WTC11 (cell line): ENCODE data around the gene LSM3. TPM values are rescaled to one million over a fixed set of nuclear protein-coding genes. Genes with fewer than 3 reads are reported as not detected.

Experiments used
- ATAC-seq: fragments of 200-7000 bp; cut with Tn5 transposase; 2 replicates; pipeline ENCODE4 v1.10.0; 2021; ENCODE audit warnings: mild to moderate bottlenecking, moderate library complexity
- CTCF ChIA-PET: fragments of 300-600 bp; sonication (Branson Sonifier 250); formaldehyde crosslinking; loops from one replicate; lab custom pipeline; 2021; ENCODE audit warnings: antibody characterized with exemption; lab: Charles Lee
- POLR2A ChIA-PET: fragments of 350-600 bp; sonication (Branson Sonifier 250); formaldehyde crosslinking; loops from one replicate; lab custom pipeline; 2021; ENCODE audit warnings: antibody characterized with exemption; lab: Charles Lee
- DNase-seq: peaks from one replicate; pipeline ENCODE4 v3.0.0; 2021; ENCODE audit warnings: low spot score
- H3K27ac Mint-ChIP-seq: 2 replicates; pipeline ENCODE4 v1.8.0; 2021; ENCODE audit warnings: mixed read lengths
- H3K27me3 Mint-ChIP-seq: 2 replicates; pipeline ENCODE4 v1.8.0; 2021; ENCODE audit warnings: low read depth, mild to moderate bottlenecking, moderate library complexity, mixed read lengths
- H3K36me3 Mint-ChIP-seq: 2 replicates; pipeline ENCODE4 v1.8.0; 2021; ENCODE audit warnings: mixed read lengths
- H3K4me1 Mint-ChIP-seq: 2 replicates; pipeline ENCODE4 v1.8.0; 2022; ENCODE audit warnings: mixed read lengths
- H3K4me3 Mint-ChIP-seq: 2 replicates; pipeline ENCODE4 v1.8.0; 2021; ENCODE audit warnings: mild to moderate bottlenecking, moderate library complexity, mixed read lengths
- H3K9me3 Mint-ChIP-seq: 2 replicates; pipeline ENCODE4 v1.8.0; 2021; ENCODE audit warnings: mixed read lengths
- CREB1 ChIP-seq: sonication (generic); formaldehyde crosslinking; IDR thresholded peaks from 2 replicates; pipeline ENCODE4 v1.8.0; 2023; ENCODE audit warnings: mild to moderate bottlenecking, missing genetic modification reagents
- FOXJ3 ChIP-seq: sonication (generic); formaldehyde crosslinking; IDR thresholded peaks from 2 replicates; pipeline ENCODE4 v1.9.0; 2021; ENCODE audit warnings: missing genetic modification reagents, mild to moderate bottlenecking, borderline replicate concordance
- NR1H2 ChIP-seq: sonication (generic); formaldehyde crosslinking; IDR thresholded peaks from 2 replicates; pipeline ENCODE4 v1.9.0; 2021; ENCODE audit warnings: mild to moderate bottlenecking, moderate library complexity, missing genetic modification reagents
- NR3C1 ChIP-seq: sonication (generic); formaldehyde crosslinking; conservative IDR thresholded peaks from 2 replicates; pipeline ENCODE4 v1.8.1; 2023; ENCODE audit warnings: low read depth, mild to moderate bottlenecking, missing genetic modification reagents
- RORB ChIP-seq: fragments of 250-450 bp; sonication (Bioruptor Pico); IDR thresholded peaks from 2 replicates; pipeline ENCODE4 v1.9.0; 2021; ENCODE audit warnings: mild to moderate bottlenecking
- SOX15 ChIP-seq: fragments of 250-450 bp; sonication (Bioruptor Pico); IDR thresholded peaks from 2 replicates; pipeline ENCODE4 v1.9.0; 2021; ENCODE audit warnings: mild to moderate bottlenecking
- TEAD1 ChIP-seq: sonication (generic); formaldehyde crosslinking; IDR thresholded peaks from 2 replicates; pipeline ENCODE4 v1.8.0; 2022; ENCODE audit warnings: mild to moderate bottlenecking, missing genetic modification reagents
- ZBTB21 ChIP-seq: sonication (generic); formaldehyde crosslinking; IDR thresholded peaks from 2 replicates; pipeline ENCODE4 v1.8.1; 2023; ENCODE audit warnings: mild to moderate bottlenecking, missing genetic modification reagents, borderline replicate concordance
- ZNF121 ChIP-seq: sonication (generic); formaldehyde crosslinking; IDR thresholded peaks from 2 replicates; pipeline ENCODE4 v1.8.0; 2023; ENCODE audit warnings: missing genetic modification reagents
- ZNF263 ChIP-seq: sonication (generic); formaldehyde crosslinking; IDR thresholded peaks from 2 replicates; pipeline ENCODE4 v1.8.1; 2022; ENCODE audit warnings: low read depth, mild to moderate bottlenecking, moderate library complexity, missing genetic modification reagents
- total RNA-seq: library from RNA; stranded (reverse); gene quantifications from 3 replicates; pipeline ENCODE4 v1.2.3, GENCODE V29; 2021
- TF ChIP-seq, protein P1 (sequence below): fragments of 250-450 bp; sonication (Bioruptor Pico); IDR thresholded peaks from 2 replicates; pipeline ENCODE4 v1.9.0; 2021; ENCODE audit warnings: mild to moderate bottlenecking, borderline replicate concordance
- TF ChIP-seq, protein P2 (sequence below): sonication (generic); formaldehyde crosslinking; IDR thresholded peaks from 2 replicates; pipeline ENCODE4 v1.8.1; 2022; ENCODE audit warnings: missing genetic modification reagents, borderline replicate concordance
- TF ChIP-seq, protein P3 (sequence below): sonication (generic); formaldehyde crosslinking; IDR thresholded peaks from 2 replicates; pipeline ENCODE4 v1.8.1; 2023; ENCODE audit warnings: mild to moderate bottlenecking, moderate library complexity, missing genetic modification reagents
- TF ChIP-seq, protein P4 (sequence below): sonication (generic); formaldehyde crosslinking; IDR thresholded peaks from 2 replicates; pipeline ENCODE4 v1.8.1; 2023; ENCODE audit warnings: mild to moderate bottlenecking, missing genetic modification reagents
- TF ChIP-seq, protein P5 (sequence below): sonication (generic); formaldehyde crosslinking; IDR thresholded peaks from 2 replicates; pipeline ENCODE4 v1.8.1; 2023; ENCODE audit warnings: mild to moderate bottlenecking, missing genetic modification reagents, moderate library complexity

Gene LSM3
- total RNA-seq, 1 experiment from 2014 or later, result 21.4 TPM

DNA sequence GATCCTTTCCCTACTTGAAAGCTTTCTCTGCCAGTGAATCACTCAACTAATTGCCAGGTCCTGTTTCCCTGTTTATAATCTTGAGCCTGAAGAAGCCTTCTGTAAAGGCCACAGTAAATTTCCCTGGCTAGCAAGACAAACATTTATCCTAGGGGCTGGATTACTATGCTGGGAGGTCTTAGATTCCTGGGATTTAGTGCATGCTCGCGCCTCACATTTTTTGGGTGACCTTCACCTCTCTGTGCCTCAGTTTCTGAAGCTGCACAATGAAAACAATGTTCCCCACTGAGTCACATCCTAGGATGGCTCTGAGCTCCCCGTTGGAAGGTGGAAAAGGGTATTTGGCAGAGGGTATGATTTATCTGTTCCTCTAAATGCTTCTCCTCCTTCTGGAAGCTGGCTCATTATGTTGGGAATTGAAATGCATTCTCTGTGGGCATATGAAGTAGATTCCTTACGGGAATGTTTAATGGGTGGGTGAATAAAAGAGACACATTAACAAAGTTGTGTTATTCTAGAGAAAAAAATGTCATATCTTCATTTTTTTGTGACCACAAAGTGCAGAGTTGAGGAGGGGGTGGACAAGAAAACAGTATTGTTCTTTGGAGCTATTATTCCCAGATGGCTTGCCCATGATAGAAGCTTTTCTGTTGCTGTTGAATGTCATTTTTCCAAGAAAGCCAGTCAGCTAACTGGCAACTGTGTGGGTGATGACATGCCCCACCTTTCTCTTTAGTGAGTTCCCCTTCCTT is 32.4 kb downstream of the LSM3 start:
- H3K4me3 Mint-ChIP-seq, result no peak overlapping the region
- no peak for TF ChIP-seq ZNF121 (CRISPR knock-in tag)
- TF ChIP-seq, protein P1, sequence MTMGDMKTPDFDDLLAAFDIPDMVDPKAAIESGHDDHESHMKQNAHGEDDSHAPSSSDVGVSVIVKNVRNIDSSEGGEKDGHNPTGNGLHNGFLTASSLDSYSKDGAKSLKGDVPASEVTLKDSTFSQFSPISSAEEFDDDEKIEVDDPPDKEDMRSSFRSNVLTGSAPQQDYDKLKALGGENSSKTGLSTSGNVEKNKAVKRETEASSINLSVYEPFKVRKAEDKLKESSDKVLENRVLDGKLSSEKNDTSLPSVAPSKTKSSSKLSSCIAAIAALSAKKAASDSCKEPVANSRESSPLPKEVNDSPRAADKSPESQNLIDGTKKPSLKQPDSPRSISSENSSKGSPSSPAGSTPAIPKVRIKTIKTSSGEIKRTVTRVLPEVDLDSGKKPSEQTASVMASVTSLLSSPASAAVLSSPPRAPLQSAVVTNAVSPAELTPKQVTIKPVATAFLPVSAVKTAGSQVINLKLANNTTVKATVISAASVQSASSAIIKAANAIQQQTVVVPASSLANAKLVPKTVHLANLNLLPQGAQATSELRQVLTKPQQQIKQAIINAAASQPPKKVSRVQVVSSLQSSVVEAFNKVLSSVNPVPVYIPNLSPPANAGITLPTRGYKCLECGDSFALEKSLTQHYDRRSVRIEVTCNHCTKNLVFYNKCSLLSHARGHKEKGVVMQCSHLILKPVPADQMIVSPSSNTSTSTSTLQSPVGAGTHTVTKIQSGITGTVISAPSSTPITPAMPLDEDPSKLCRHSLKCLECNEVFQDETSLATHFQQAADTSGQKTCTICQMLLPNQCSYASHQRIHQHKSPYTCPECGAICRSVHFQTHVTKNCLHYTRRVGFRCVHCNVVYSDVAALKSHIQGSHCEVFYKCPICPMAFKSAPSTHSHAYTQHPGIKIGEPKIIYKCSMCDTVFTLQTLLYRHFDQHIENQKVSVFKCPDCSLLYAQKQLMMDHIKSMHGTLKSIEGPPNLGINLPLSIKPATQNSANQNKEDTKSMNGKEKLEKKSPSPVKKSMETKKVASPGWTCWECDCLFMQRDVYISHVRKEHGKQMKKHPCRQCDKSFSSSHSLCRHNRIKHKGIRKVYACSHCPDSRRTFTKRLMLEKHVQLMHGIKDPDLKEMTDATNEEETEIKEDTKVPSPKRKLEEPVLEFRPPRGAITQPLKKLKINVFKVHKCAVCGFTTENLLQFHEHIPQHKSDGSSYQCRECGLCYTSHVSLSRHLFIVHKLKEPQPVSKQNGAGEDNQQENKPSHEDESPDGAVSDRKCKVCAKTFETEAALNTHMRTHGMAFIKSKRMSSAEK (CRISPR knock-in tag), result no peak
- no peak for TF ChIP-seq NR3C1 (CRISPR knock-in tag)
- no peak for TF ChIP-seq ZNF263 (CRISPR knock-in tag)
- TF ChIP-seq SOX15 (CRISPR knock-in tag), result no peak
- TF ChIP-seq, protein P2, sequence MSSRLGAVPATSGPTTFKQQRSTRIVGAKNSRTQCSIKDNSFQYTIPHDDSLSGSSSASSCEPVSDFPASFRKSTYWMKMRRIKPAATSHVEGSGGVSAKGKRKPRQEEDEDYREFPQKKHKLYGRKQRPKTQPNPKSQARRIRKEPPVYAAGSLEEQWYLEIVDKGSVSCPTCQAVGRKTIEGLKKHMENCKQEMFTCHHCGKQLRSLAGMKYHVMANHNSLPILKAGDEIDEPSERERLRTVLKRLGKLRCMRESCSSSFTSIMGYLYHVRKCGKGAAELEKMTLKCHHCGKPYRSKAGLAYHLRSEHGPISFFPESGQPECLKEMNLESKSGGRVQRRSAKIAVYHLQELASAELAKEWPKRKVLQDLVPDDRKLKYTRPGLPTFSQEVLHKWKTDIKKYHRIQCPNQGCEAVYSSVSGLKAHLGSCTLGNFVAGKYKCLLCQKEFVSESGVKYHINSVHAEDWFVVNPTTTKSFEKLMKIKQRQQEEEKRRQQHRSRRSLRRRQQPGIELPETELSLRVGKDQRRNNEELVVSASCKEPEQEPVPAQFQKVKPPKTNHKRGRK, result no peak
- no peak for TF ChIP-seq RORB (CRISPR knock-in tag)
- TF ChIP-seq, protein P3, sequence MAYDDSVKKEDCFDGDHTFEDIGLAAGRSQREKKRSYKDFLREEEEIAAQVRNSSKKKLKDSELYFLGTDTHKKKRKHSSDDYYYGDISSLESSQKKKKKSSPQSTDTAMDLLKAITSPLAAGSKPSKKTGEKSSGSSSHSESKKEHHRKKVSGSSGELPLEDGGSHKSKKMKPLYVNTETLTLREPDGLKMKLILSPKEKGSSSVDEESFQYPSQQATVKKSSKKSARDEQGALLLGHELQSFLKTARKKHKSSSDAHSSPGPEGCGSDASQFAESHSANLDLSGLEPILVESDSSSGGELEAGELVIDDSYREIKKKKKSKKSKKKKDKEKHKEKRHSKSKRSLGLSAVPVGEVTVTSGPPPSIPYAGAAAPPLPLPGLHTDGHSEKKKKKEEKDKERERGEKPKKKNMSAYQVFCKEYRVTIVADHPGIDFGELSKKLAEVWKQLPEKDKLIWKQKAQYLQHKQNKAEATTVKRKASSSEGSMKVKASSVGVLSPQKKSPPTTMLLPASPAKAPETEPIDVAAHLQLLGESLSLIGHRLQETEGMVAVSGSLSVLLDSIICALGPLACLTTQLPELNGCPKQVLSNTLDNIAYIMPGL (CRISPR knock-in tag), result no peak
- TF ChIP-seq TEAD1, result no peak
- no peak for TF ChIP-seq CREB1
- TF ChIP-seq NR1H2 (CRISPR knock-in tag), result no peak
- TF ChIP-seq, protein P4, sequence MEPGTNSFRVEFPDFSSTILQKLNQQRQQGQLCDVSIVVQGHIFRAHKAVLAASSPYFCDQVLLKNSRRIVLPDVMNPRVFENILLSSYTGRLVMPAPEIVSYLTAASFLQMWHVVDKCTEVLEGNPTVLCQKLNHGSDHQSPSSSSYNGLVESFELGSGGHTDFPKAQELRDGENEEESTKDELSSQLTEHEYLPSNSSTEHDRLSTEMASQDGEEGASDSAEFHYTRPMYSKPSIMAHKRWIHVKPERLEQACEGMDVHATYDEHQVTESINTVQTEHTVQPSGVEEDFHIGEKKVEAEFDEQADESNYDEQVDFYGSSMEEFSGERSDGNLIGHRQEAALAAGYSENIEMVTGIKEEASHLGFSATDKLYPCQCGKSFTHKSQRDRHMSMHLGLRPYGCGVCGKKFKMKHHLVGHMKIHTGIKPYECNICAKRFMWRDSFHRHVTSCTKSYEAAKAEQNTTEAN (CRISPR knock-in tag), result no peak
- no peak for TF ChIP-seq ZBTB21 (CRISPR knock-in tag)
- TF ChIP-seq, protein P5, sequence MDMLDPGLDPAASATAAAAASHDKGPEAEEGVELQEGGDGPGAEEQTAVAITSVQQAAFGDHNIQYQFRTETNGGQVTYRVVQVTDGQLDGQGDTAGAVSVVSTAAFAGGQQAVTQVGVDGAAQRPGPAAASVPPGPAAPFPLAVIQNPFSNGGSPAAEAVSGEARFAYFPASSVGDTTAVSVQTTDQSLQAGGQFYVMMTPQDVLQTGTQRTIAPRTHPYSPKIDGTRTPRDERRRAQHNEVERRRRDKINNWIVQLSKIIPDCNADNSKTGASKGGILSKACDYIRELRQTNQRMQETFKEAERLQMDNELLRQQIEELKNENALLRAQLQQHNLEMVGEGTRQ (CRISPR knock-in tag), result no peak
- TF ChIP-seq FOXJ3 (CRISPR knock-in tag), result no peak
- H3K9me3 Mint-ChIP-seq, result no peaks in the 10 kb centered on the region
- no peak overlapping the region for H3K27ac Mint-ChIP-seq
- 0 out of 2 replicates have a peak, but pooled peaks cover 8% of the 10 kb centered on the region for H3K4me1 Mint-ChIP-seq
- CTCF ChIA-PET, result interaction anchor here (0.9 to 3.5 kb wide), 3 partner anchors 7 to 167 kb away, joined by 3 to 56 read pairs (median 5); no protein-coding TSS in a partner anchor
- POLR2A ChIA-PET, result no interaction called here
- H3K36me3 Mint-ChIP-seq, result no peaks in the 10 kb centered on the region
- no peak for ATAC-seq
- no peaks in the 10 kb centered on the region; the same call in 1 of the 2 replicates for H3K27me3 Mint-ChIP-seq
- no peak for DNase-seq
